ENCODE data around the gene GRK5. TPM values are rescaled to one million over a fixed set of nuclear protein-coding genes. Genes with fewer than 3 reads are reported as not detected.

The GRK5 gene
- total RNA-seq, 2 donors from 2014 or later: 85.3 to 90.2 TPM

GRCh38 chr10:119441151-119441821, 233.9 kb downstream of the GRK5 start:
- Histone ChIP-seq H3K9me3 (no peaks in the 10 kb centered on the region), H3K27me3 (replicated peaks; ENCODE audit: insufficient read depth) (no peaks in the 10 kb centered on the region), H3K36me3 (peaks cover 35% of the 10 kb centered on the region), H3K4me1 (ENCODE audit: control insufficient read depth in 1 of 2, low read depth in 2 of 2) (peaks cover 9 to 24% of the 10 kb centered on the region in 2 donors), H3K27ac (peak overlapping the region; percentile 69 to 74), H3K4me3 (peak overlapping the region; percentile 12)
- ATAC-seq (ENCODE audit: insufficient number of reproducible peaks, low FRiP score, low read depth) (peak; percentile 75), DNase-seq (ENCODE audit: low spot score) (no peak)
- no peak for TF ChIP-seq CTCF (IDR thresholded peaks at IDR 0.05)

- no peaks in the 10 kb centered on the region for H3K9me3 ChIP-seq
- no peak for TF ChIP-seq CTCF (IDR thresholded peaks at IDR 0.05)
- H3K36me3 ChIP-seq: peaks cover 34% of the 10 kb centered on the region
- H3K4me3 ChIP-seq: peak overlapping the region; percentile 12
- no peaks in the 10 kb centered on the region for H3K27me3 ChIP-seq (replicated peaks; ENCODE audit: insufficient read depth)
- ATAC-seq (ENCODE audit: insufficient number of reproducible peaks, low FRiP score, low read depth) (no peak), DNase-seq (ENCODE audit: low spot score) (no peak)
- peak overlapping the region; percentile 58 to 69 for H3K27ac ChIP-seq
- peaks cover 9 to 24% of the 10 kb centered on the region in 2 donors for H3K4me1 ChIP-seq (ENCODE audit: control insufficient read depth in 1 of 2, low read depth in 2 of 2)
Measured at GRCh38 chr10:119441921-119442757, 234.8 kb downstream of the GRK5 start.

GRCh38 chr10:119442758-119443060, 235.3 kb downstream of the GRK5 start:
- Histone ChIP-seq H3K9me3 (no peaks in the 10 kb centered on the region), H3K27me3 (replicated peaks; ENCODE audit: insufficient read depth) (no peaks in the 10 kb centered on the region), H3K4me3 (no peak overlapping the region), H3K36me3 (peaks cover 36% of the 10 kb centered on the region), H3K4me1 (ENCODE audit: control insufficient read depth in 1 of 2, low read depth in 2 of 2) (peaks cover 9 to 27% of the 10 kb centered on the region in 2 donors), H3K27ac (peak overlapping the region; percentile 58 to 69)
- no peak for ATAC-seq (ENCODE audit: insufficient number of reproducible peaks, low FRiP score, low read depth)
- DNase-seq (ENCODE audit: low spot score): no peak
- no peak for TF ChIP-seq CTCF (IDR thresholded peaks at IDR 0.05)

- no peaks in the 10 kb centered on the region for H3K9me3 ChIP-seq
- peak overlapping the region; percentile 2 to 12 for H3K27ac ChIP-seq
- peaks cover 37% of the 10 kb centered on the region for H3K36me3 ChIP-seq
- ATAC-seq (ENCODE audit: insufficient number of reproducible peaks, low FRiP score, low read depth): no peak
- DNase-seq (ENCODE audit: low spot score): no peak
- no peaks in the 10 kb centered on the region for H3K27me3 ChIP-seq (replicated peaks; ENCODE audit: insufficient read depth)
- peaks cover 9 to 34% of the 10 kb centered on the region in 2 donors for H3K4me1 ChIP-seq (ENCODE audit: control insufficient read depth in 1 of 2, low read depth in 2 of 2)
- H3K4me3 ChIP-seq: no peak overlapping the region
- TF ChIP-seq CTCF (IDR thresholded peaks at IDR 0.05): no peak
Measured at GRCh38 chr10:119443441-119443840, 236.1 kb downstream of the GRK5 start.

- H3K9me3 ChIP-seq: no peaks in the 10 kb centered on the region
- H3K27ac ChIP-seq: peak overlapping the region in 1 of 2 donors; percentile 12
- no peak for TF ChIP-seq CTCF (IDR thresholded peaks at IDR 0.05)
- no peaks in the 10 kb centered on the region for H3K27me3 ChIP-seq (replicated peaks; ENCODE audit: insufficient read depth)
- ATAC-seq (ENCODE audit: insufficient number of reproducible peaks, low FRiP score, low read depth) (no peak), DNase-seq (ENCODE audit: low spot score) (no peak)
- no peak overlapping the region for H3K4me3 ChIP-seq
- peaks cover 42% of the 10 kb centered on the region for H3K36me3 ChIP-seq
- peaks cover 13 to 41% of the 10 kb centered on the region in 2 donors for H3K4me1 ChIP-seq (ENCODE audit: control insufficient read depth in 1 of 2, low read depth in 2 of 2)
Measured at GRCh38 chr10:119443970-119444660, 236.7 kb downstream of the GRK5 start.
